ENCODE data around the gene GGT6.

DNA sequence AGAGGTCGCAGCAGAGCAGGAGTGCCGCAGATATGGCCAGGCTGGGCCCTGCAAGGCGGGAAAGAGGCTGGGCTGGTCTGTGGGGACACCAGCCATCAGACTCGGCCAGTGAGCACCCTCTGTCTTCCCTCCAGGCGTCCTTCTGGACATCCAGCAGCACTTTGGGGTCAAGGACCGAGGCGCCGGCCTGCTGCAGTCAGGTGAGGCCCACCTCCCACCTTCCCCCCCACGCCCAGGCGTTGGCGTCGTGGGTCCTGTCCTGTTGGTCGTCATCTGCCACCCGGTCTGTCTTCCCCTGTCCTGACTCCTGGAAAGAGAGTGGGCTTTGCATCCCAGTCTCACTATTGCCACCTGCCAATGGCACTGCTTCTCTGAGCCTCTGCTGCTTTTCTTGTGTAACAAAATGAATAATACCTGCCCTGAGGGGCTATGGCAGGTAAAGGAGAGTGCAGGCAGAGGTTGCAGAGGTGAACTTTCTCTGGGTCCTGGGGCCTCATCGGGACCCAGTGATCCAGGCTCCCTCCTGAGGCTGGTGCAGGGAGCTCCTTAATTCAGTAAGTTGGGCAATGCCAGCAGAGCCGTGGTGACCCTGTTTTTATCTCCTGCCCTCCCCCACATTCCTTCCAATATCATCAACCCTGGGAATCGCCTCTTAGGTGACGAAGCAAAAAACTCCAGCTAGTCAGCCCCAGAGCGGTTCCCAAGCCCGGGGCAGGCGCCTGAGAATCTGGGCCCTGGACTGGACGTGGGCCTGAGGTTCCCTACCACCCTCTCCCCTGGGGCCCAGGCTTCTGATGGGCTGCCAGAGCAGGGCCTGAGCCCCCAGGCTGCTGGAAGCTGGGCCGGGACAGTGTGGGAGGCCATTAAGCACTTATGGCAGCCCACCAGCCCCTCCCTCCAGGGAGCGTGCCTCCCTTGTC lies 47.0 kb downstream of the GGT6 start:
- TF ChIP-seq POLR2A (IDR thresholded peaks at IDR 0.05): no peak
- no peak for TF ChIP-seq POLR2AphosphoS5 (IDR thresholded peaks at IDR 0.05)
- TF ChIP-seq, protein P1, sequence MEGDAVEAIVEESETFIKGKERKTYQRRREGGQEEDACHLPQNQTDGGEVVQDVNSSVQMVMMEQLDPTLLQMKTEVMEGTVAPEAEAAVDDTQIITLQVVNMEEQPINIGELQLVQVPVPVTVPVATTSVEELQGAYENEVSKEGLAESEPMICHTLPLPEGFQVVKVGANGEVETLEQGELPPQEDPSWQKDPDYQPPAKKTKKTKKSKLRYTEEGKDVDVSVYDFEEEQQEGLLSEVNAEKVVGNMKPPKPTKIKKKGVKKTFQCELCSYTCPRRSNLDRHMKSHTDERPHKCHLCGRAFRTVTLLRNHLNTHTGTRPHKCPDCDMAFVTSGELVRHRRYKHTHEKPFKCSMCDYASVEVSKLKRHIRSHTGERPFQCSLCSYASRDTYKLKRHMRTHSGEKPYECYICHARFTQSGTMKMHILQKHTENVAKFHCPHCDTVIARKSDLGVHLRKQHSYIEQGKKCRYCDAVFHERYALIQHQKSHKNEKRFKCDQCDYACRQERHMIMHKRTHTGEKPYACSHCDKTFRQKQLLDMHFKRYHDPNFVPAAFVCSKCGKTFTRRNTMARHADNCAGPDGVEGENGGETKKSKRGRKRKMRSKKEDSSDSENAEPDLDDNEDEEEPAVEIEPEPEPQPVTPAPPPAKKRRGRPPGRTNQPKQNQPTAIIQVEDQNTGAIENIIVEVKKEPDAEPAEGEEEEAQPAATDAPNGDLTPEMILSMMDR (IDR thresholded peaks at IDR 0.05): peak in 1 of 3 donors; percentile 17
